ENCODE measurements around the gene JAZF1.

The JAZF1 gene

DNA sequence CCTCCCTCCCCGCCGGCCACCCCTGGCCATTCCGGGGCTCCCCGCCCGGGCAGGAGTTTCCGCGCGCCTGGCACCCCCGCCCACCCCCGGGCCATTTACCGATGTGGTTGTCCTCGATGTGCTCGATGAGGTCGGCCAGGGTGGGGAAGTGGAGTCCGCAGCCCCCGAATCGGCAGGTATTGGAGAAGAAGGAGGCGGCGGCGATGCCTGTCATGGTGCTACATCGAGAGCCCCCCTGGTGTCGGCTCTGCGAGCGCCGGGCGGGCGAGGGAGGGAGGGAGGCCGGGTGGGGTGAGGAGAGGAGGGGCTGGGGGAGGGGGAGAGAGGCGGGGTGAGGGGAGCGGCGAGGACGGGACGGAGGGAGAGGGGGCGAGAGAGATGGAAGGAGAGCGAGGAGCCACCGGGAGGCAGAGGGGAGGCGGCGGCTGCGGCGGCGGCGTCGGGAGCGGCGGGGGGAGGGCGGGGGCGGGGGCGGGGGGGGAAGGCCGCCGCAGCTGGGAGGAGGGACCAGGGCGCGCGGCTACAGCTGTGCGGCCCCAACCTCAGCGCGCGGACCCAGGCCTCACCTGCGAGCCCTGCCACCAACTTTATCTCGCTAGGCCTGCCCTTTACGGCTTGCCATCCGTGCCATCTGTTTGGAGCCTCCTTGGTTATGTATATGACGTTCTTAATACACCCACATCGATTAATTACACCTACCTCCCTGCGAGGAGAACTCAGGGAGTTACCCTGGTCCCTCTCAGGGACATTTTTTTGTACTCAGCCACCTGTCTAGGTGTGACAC is at the start of gene JAZF1:
Gene JAZF1, minus strand, starts transcription at position 432 of the 784 bp plus-strand sequence.
- TF ChIP-seq, protein P1, sequence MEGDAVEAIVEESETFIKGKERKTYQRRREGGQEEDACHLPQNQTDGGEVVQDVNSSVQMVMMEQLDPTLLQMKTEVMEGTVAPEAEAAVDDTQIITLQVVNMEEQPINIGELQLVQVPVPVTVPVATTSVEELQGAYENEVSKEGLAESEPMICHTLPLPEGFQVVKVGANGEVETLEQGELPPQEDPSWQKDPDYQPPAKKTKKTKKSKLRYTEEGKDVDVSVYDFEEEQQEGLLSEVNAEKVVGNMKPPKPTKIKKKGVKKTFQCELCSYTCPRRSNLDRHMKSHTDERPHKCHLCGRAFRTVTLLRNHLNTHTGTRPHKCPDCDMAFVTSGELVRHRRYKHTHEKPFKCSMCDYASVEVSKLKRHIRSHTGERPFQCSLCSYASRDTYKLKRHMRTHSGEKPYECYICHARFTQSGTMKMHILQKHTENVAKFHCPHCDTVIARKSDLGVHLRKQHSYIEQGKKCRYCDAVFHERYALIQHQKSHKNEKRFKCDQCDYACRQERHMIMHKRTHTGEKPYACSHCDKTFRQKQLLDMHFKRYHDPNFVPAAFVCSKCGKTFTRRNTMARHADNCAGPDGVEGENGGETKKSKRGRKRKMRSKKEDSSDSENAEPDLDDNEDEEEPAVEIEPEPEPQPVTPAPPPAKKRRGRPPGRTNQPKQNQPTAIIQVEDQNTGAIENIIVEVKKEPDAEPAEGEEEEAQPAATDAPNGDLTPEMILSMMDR (IDR thresholded peaks at IDR 0.05; ENCODE audit: borderline replicate concordance, insufficient read depth, low read depth, low read length) = no peak
- no peak within 1 kb of the TSS for H3K4me3 ChIP-seq (ENCODE audit: low read depth, low read length)

DNA sequence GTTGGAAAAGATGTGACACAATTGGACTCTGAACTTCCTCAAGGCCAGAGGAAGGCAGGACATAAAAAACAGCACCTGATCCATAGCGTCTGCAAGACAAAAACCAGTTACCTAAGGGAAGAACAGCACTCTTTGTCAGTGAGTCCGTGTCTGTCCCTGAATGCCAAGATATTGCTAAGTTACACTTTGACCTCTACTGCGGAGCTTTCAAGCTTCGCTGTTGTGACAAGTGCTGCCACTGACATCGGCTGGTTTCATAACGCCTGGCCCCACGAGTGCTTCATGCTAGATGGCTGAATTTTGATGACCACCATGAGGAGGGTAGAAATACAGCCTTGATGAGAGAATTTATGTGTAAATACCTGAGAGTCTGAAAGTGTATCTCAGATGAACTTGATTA is 49.7 kb upstream of the JAZF1 start:
- H3K4me3 ChIP-seq (ENCODE audit: low read depth, low read length) = no peak overlapping the region
- TF ChIP-seq, protein P1 (IDR thresholded peaks at IDR 0.05; ENCODE audit: borderline replicate concordance, insufficient read depth, low read depth, low read length) = no peak

DNA sequence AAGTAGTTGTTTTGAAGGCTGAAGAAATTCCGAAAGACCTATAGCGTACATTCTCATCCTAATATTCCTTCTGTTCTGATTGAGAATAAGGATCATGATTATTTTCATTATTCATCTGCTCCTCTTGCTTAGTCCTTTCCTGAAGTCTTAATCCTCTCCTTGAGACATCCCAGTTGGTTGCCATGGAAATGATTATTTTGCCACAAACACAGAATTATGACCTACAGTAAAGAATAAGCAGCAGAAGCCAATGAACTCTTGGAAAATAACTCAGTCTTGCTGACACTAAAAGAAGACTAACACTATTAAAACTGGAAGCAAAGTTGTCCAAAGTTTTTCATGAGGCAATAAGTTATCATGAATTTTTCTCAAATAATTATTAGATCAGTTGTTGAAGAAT is 47.8 kb upstream of the JAZF1 start:
- TF ChIP-seq, protein P1 (IDR thresholded peaks at IDR 0.05; ENCODE audit: borderline replicate concordance, insufficient read depth, low read depth, low read length) = no peak

DNA sequence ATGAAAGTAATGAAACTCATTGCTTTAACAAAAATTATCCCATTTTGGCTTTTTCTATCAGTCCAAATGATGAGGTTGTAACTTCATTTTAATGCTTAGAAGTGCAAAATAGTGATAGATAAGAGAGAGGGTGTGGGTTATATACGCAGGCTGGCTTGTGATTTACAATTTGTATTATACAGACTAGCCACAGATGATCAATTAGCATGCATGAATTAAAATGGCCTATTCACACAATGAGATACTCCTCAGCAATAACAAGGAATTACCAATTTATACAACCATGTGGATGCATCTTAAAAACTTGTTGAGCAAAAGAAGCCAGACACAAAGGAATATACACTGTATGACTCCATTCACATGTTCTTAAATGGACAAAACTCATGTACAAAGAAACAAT is 45.4 kb upstream of the JAZF1 start:
- no peak overlapping the region for H3K4me3 ChIP-seq (ENCODE audit: low read depth, low read length)
- TF ChIP-seq, protein P1 (IDR thresholded peaks at IDR 0.05; ENCODE audit: borderline replicate concordance, insufficient read depth, low read depth, low read length) = no peak

More for the DNA sequence above, 47.8 kb upstream of the JAZF1 start:
- H3K4me3 ChIP-seq (ENCODE audit: low read depth, low read length) = no peak overlapping the region

DNA sequence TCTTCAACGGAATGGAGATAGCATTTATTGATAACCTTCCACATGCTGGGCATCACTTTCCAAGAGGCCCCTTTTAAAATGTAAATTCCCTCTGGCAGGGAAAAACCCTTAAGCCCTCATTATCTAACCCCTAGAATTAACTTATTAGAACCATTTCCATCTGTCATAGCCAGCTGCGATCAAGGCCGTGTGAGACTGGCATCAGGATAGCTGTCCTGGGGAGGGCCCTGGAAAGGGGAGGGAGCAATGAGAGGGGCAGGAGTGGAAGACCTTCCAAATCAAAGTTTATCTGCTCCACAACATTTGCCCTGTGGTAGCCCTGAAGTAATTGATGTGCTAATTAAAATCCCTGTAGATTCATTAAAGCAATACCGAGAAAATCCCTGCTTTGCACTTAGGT is 45.0 kb upstream of the JAZF1 start:
- TF ChIP-seq, protein P1 (IDR thresholded peaks at IDR 0.05; ENCODE audit: borderline replicate concordance, insufficient read depth, low read depth, low read length) = no peak
- H3K4me3 ChIP-seq (ENCODE audit: low read depth, low read length) = no peak overlapping the region

DNA sequence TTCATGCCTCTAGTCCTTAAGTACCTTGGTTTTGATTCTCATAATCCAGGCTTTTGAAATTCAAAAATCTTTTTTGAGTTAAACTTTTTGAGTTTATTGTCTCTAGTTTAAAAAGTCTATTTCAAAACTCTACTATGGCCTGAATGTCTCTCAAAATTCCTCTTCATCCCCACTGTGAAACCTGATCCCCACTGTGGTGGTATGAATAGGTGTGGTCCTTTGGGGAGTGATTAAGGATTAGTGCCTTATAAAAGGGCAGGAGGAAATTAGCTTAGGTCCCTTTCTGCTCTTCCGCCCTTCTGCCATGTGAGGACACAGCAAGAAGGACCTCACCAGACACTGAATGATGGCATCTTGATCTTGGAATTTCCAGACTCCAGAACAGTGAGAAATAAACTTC is 44.1 kb upstream of the JAZF1 start:
- TF ChIP-seq, protein P1 (IDR thresholded peaks at IDR 0.05; ENCODE audit: borderline replicate concordance, insufficient read depth, low read depth, low read length) = no peak
- H3K4me3 ChIP-seq (ENCODE audit: low read depth, low read length) = no peak overlapping the region

DNA sequence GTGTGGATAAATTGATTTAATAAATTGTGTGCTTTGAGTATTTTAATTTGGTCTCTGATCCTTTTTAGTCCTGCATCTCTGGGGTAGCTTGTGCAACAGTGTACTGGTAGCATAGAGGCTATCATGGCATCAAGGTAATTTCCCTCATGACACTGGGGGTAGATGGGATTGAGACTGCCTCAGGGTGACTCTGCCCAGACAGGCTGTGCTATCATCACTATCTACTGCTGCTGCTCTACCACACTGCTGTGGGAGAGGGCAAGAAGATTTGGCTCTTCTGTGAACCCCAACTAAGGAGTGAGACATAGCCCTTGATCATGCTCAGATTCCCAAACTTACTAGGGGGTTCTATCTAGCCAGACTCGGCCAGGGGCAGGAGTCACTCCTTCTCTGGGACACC is 43.6 kb upstream of the JAZF1 start:
- no peak overlapping the region for H3K4me3 ChIP-seq (ENCODE audit: low read depth, low read length)
- TF ChIP-seq, protein P1 (IDR thresholded peaks at IDR 0.05; ENCODE audit: borderline replicate concordance, insufficient read depth, low read depth, low read length) = no peak
